Measurements from ENCODE around the gene HECTD4. TPM values are rescaled to one million over a fixed set of nuclear protein-coding genes. Genes with fewer than 3 reads are reported as not detected.

The HECTD4 gene
- total and polyA plus RNA-seq, 9 of the 15 experiments (the other 6 are each of a cell fraction or from before 2014, with no cell fraction given), result 3.5 to 33.3 (median 13.5) TPM

GRCh38 chr12:112116232-112117060, 265.8 kb downstream of the HECTD4 start (continued):
- TF ChIP-seq HDGF (IDR thresholded peaks at IDR 0.05) (0 out of 2 replicates have a peak, but pooled peaks have one; percentile 81), ELF1 (tag; IDR thresholded peaks at IDR 0.05) (0 out of 2 replicates have a peak, but pooled peaks have one; percentile 41), DNMT1 (IDR thresholded peaks at IDR 0.05) (0 out of 2 replicates have a peak, but pooled peaks have one; percentile 88), KLF6 (CRISPR knock-in tag; IDR thresholded peaks at IDR 0.05; ENCODE audit: borderline replicate concordance) (0 out of 2 replicates have a peak, but pooled peaks have one; percentile 9), ESRRA (IDR thresholded peaks at IDR 0.05; ENCODE audit: borderline replicate concordance, low read depth) (peak; percentile 20; the same call in 1 of the 2 replicates), ZBTB11 (CRISPR knock-in tag; IDR thresholded peaks at IDR 0.05) (0 out of 6 replicates have a peak, but pooled peaks of 1 of the 3 experiments have one; percentile 30), TFAP4 (CRISPR knock-in tag; IDR thresholded peaks at IDR 0.05; ENCODE audit: borderline replicate concordance) (peak; percentile 93), ZNF316 (IDR thresholded peaks at IDR 0.05) (no peak; the same call in 1 of the 2 replicates), ARNT (IDR thresholded peaks at IDR 0.05) (peak; percentile 13 to 73; a peak in 1 of 4 replicates), ZNF695 (CRISPR knock-in tag; IDR thresholded peaks at IDR 0.05) (no peak), NEUROD1 (IDR thresholded peaks at IDR 0.05; ENCODE audit: borderline replicate concordance, low read depth, low read length, partially characterized antibody) (no peak), PRPF4 (IDR thresholded peaks at IDR 0.05; ENCODE audit: insufficient read depth, low read depth, low read length, poor library complexity, severe bottlenecking) (no peak), MYC (IDR thresholded peaks at IDR 0.05; ENCODE audit: low read depth, low read length) (no peak), MYC (CRISPR knock-in tag; IDR thresholded peaks at IDR 0.05; ENCODE audit: borderline replicate concordance, low read depth) (no peak), L3MBTL2 (IDR thresholded peaks at IDR 0.05) (peak; percentile 67)
- TF ChIP-seq, protein P1, sequence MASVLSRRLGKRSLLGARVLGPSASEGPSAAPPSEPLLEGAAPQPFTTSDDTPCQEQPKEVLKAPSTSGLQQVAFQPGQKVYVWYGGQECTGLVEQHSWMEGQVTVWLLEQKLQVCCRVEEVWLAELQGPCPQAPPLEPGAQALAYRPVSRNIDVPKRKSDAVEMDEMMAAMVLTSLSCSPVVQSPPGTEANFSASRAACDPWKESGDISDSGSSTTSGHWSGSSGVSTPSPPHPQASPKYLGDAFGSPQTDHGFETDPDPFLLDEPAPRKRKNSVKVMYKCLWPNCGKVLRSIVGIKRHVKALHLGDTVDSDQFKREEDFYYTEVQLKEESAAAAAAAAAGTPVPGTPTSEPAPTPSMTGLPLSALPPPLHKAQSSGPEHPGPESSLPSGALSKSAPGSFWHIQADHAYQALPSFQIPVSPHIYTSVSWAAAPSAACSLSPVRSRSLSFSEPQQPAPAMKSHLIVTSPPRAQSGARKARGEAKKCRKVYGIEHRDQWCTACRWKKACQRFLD (CRISPR knock-in tag; IDR thresholded peaks at IDR 0.05), result peak; percentile 87
- TF ChIP-seq, protein P2, sequence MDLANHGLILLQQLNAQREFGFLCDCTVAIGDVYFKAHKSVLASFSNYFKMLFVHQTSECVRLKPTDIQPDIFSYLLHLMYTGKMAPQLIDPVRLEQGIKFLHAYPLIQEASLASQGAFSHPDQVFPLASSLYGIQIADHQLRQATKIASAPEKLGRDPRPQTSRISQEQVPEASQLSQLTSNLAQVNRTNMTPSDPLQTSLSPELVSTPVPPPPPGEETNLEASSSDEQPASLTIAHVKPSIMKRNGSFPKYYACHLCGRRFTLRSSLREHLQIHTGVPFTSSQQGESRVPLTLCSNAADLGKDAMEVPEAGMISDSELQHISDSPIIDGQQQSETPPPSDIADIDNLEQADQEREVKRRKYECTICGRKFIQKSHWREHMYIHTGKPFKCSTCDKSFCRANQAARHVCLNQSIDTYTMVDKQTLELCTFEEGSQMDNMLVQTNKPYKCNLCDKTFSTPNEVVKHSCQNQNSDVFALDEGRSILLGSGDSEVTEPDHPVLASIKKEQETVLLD (IDR thresholded peaks at IDR 0.05), result 0 out of 2 replicates have a peak, but pooled peaks have one; percentile 12
- TF ChIP-seq, protein P3, sequence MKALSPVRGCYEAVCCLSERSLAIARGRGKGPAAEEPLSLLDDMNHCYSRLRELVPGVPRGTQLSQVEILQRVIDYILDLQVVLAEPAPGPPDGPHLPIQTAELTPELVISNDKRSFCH (CRISPR knock-in tag; IDR thresholded peaks at IDR 0.05), result no peak
- TF ChIP-seq, protein P3 (tag; IDR thresholded peaks at IDR 0.05), result 0 out of 2 replicates have a peak, but pooled peaks have one; percentile 61

Measured in K562 (cell line).